Bone marrow (tissue), 2 donors: ENCODE measurements around the gene ZDHHC18.
A peak's percentile ranks its signal among the peaks of the same experiment; 100 is the strongest.

Experiments used
- DNase-seq, 2 donors: peaks; one replicate each; lab custom pipeline; 2025; lab: John Stamatoyannopoulos, UW

Gene ZDHHC18

GRCh38 chr1:26826261-26827105, at the start of gene ZDHHC18:
Gene ZDHHC18, plus strand, starts transcription at chr1:26826688. Its CDS starts 117 bp downstream, at chr1:26826805.
- peak in 1 of 2 donors; percentile 51 for DNase-seq

- DNase-seq, result no peak
Measured at GRCh38 chr1:26779098-26779668, 47.3 kb upstream of the ZDHHC18 start.

DNA sequence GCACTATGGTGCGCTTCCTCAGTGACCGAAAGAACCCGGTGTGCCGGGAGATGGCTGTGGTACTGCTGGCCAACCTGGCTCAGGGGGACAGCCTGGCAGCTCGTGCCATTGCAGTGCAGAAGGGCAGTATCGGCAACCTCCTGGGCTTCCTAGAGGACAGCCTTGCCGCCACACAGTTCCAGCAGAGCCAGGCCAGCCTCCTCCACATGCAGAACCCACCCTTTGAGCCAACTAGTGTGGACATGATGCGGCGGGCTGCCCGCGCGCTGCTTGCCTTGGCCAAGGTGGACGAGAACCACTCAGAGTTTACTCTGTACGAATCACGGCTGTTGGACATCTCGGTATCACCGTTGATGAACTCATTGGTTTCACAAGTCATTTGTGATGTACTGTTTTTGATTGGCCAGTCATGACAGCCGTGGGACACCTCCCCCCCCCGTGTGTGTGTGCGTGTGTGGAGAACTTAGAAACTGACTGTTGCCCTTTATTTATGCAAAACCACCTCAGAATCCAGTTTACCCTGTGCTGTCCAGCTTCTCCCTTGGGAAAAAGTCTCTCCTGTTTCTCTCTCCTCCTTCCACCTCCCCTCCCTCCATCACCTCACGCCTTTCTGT, 46.0 kb upstream of the ZDHHC18 start:
- no peak for DNase-seq

GRCh38 chr1:26781206-26781825, 45.2 kb upstream of the ZDHHC18 start:
- DNase-seq, result no peak

DNA sequence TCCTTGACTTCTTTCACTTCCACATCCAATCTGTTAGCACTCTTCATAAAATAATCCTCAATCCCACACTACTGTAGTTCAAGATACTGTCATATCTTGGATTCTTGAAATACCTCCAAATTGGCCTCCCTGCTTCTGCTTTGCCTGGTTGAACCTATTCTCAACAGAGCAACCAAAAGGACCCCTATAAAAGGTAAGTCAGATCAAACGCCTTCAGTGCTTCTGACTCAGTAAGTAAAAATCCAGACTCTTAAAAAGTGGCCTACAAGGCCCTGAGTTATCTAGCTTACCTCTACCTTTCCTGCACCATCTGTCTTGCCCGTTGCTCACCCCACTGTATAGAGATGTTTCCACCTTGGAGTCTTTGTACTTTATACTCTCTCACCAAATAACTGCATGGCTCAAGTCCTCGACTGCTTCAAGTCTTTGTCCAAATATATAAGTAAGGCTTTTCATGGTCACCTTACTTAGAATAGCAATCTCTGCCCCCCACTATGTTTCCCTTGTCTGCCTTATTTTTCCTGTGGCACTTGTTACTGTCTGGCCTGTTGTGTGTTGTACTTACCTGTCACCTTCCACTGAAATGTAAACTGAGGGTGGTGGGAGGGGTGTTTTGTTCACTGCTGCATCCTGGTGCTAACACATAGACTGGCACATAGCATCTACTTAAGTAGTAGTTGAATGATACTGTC, 43.8 kb upstream of the ZDHHC18 start:
- DNase-seq, result no peak

DNA sequence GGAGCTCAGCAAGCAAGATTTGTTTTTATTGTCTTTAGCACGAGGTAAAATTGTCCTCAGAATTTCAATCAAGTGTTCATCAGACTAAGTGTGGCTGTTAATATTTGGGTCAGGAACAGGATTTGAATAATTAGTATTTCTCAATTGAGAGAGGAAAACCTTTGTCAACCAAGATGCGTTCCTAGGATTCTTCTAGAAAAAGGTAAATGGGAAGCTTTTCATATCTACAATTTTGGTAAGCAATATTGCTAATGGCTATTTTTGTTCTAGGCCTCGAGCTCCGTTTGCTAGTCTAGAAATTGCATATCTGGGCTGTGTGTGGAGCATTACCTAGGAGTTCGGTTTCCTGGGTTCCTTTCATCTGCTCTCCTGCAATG, 42.9 kb upstream of the ZDHHC18 start:
- no peak for DNase-seq

GRCh38 chr1:26784023-26784871, 42.2 kb upstream of the ZDHHC18 start:
- no peak for DNase-seq

DNA sequence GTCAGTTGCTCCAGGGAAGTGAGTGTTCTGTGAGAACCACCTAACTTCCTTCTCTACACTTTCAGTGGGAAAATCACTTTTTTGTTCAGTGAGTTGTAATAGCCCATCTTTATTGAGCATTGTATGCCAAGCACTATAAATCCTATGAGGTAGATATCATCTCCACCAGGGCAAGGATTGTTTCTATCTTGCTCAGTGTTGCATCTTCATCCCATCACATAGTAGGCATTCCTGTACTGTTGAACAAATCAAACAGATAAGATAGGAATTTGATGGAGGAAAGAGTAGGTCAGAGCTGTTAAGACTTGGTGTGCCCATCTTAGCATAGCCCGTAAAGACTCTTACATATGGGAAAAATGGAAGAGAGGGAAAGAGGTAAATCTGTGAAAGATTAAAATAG, 41.6 kb upstream of the ZDHHC18 start:
- no peak for DNase-seq

DNA sequence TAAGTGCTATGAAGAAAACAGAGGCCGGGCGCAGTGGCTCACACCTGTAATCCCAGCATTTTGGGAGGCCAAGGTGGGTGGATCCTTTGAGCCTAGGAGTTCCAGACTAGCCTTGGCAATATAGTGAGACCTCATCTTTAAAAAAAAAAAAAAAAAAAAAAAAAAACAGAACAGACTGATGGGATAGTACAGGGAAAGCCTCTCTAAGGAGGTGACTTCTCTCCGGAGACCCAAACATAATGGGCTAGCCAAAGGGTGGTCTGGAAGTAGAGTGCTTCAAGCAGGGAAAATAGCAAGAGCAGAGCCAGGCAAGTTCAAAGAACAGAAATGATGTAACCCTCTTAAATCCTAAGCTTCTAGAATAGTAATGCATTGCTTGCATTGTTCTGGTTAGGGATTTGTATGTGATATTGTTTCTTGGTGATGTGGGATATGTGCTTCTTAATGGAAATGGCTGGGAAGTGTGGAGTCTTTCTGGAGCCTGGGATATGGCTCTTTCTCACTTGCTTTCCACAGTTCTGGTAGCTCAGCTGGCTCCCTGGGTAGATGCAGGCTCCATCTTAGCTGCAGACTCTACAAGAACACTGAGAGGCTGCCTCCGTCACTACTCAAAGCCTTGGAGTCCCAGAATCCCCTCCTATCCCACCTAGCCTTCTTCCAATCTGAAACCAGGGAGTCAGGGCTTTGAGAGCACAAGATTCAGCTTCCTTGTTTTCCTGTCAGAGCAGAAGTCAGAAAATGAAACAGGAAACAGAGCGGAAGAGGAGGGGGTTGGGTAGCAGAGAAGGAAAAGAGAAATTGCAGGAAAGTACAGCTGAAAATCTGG, 40.7 kb upstream of the ZDHHC18 start:
- peak in 1 of 2 donors; percentile 79 for DNase-seq

GRCh38 chr1:26786437-26787380, 39.8 kb upstream of the ZDHHC18 start:
- DNase-seq, result no peak

DNA sequence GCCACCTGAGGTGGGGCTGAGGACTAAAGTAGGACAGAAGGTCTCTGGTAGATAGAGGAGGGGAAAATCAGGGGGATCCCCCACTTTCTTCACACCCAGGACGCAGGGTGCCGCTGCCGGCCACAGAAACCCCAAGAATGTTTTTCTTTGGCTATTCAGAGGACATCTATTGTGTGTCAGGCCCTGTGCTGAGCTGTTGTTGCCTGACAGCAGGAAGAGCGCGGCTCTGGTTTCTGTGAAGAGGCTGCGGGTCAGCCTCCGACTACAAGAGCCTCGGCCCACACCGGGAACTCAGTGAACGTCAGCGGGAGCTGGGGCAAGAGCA, 39.1 kb upstream of the ZDHHC18 start:
- no peak for DNase-seq

DNA sequence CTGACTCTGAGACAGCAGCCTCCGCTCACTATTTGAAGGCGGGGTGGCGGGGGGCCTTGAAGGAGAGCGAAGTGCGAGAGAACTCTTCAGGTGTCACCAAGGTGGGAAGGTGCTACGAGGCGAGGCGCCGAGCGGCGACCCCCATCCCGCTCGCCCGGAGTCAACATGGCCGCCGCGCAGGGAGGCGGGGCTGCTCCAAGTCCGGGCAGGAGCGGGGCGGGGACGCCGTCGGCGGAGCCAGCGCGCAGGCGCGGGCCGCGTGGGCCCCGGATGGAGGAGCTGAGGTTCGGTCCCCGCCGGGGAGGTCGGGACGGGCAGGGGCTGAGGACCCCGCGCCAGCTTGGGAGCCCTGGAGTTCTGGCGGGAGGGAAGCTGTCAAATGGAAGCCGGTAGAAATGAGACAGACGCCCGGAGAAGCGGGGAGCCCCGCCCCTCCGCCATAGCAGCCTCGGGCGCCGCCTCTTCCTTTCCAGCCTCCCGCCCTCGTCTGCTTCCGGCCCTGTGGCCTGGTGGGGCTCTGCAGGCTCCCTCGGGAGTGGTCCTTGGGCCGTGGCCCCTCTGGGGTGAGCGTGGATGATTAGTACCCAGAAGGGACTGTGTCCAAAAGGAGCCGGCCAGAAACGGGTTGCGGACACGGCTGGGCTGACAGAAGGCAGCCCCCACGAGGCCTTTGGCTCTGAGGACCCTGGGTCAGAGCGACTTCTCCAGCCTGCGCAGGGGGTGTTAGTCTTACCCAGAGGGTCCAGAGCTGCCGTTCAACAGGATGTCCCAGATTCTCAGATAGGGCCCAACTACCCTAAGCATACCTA, 38.6 kb upstream of the ZDHHC18 start, which contains the start of gene PIGV:
TSS of gene PIGV (plus strand) at position 245 of the 809 bp plus-strand sequence. CDS start 2,866 bp downstream, outside the sequence.
- DNase-seq, result peak; percentile 80 to 97

DNA sequence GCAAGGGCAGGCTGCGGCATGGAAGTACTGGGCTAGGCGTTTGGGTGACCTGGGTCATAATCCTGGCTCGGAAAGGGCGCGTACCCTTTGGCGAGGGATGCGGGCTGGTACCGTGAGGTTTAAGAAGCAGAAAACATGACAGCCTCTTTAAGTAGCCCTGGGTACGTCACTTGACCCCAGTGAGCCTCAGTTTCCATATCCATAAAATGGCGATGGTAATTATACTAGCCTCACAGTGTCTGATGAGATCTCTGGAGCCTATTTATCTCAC, 38.0 kb upstream of the ZDHHC18 start:
- no peak for DNase-seq

- peak; percentile 28 to 70 for DNase-seq
Measured at GRCh38 chr1:26788836-26789611, 37.5 kb upstream of the ZDHHC18 start.

DNA sequence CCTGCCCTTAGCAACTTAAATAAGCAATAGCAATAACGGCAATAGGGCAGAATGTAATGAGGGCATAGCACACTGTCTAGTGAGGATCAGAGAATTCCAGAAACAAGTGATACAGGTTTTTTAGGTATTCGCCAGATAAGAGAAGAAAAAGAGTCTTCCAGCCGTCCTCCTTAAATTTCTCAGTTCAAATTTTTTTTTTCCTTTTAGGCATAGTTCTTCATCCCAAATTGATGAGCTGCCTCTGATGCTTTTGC, 36.9 kb upstream of the ZDHHC18 start:
- DNase-seq, result no peak

GRCh38 chr1:26789931-26790330, 36.6 kb upstream of the ZDHHC18 start:
- DNase-seq, result no peak

DNA sequence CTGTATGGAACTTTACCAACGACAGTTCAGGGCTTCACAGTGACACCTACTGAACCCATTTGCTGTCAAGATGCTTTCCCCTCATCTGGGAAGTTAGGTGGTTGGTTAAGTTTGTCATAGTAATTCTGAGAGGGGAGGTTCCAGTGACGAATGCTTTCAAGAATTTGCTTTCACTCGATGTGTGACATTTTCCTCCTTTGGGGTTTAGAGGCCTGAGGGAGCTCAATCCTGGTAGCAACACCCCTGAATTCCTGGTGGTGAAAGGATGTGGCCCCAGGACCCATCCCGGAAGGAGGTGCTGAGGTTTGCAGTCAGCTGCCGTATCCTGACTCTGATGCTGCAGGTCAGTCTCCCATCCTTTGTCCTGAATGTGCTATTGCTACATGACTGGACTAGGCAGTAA, 35.9 kb upstream of the ZDHHC18 start:
- DNase-seq, result no peak

- DNase-seq, result no peak
Measured at GRCh38 chr1:26791148-26791547, 35.3 kb upstream of the ZDHHC18 start.
